GM12873 (cell line): ENCODE data around the gene USP3.

Source experiments
- CTCF ChIP-seq: IDR thresholded peaks from 2 replicates; pipeline ENCODE4 v1.5.1; 2012; ENCODE audit warnings: low read depth, mild to moderate bottlenecking, moderate library complexity, low read length, control low read depth; ENCODE audit not compliant: insufficient read depth; ENCODE audit errors: missing control alignments

The USP3 gene

GRCh38 chr15:63576441-63576840 is 72.0 kb downstream of the USP3 start:
- TF ChIP-seq CTCF, result no peak

GRCh38 chr15:63582179-63582578 is 77.8 kb downstream of the USP3 start:
- no peak for TF ChIP-seq CTCF

- no peak for TF ChIP-seq CTCF
Observed at GRCh38 chr15:63582718-63583426, 78.5 kb downstream of the USP3 start.

- TF ChIP-seq CTCF, result no peak
Observed at GRCh38 chr15:63586790-63587189, 82.4 kb downstream of the USP3 start.

- no peak for TF ChIP-seq CTCF
Observed at GRCh38 chr15:63587527-63587926, 83.1 kb downstream of the USP3 start.

- TF ChIP-seq CTCF, result no peak
Observed at GRCh38 chr15:63588826-63589225, 84.4 kb downstream of the USP3 start.

- no peak for TF ChIP-seq CTCF
Observed at GRCh38 chr15:63593705-63594671, 89.6 kb downstream of the USP3 start.
